ENCODE measurements around the gene ZKSCAN5. TPM values are rescaled to one million over a fixed set of nuclear protein-coding genes. Genes with fewer than 3 reads are reported as not detected.
"Not testable (repeated sequence)": the region's sequence is repeated elsewhere in the genome, so short reads cannot be mapped to it uniquely, and the experiment has no call there.

Gene ZKSCAN5
- total RNA-seq, 2 donors from 2014 or later = 5.9 to 7.0 TPM

DNA sequence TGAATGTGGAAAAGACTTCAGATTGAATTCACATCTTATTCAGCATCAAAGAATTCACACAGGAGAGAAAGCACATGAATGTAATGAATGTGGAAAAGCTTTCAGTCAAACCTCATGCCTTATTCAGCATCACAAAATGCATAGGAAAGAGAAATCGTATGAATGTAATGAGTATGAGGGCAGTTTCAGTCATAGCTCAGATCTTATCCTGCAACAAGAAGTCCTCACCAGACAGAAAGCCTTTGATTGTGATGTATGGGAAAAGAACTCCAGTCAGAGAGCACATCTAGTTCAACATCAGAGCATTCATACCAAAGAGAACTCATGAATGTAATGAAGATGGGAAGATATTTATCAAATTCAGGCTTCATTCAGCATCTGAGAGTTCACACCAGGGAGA is 68.8 kb downstream of the ZKSCAN5 start:
- no peak for DNase-seq (ENCODE audit: low spot score)
- intact Hi-C loops (cut with DNase I) = no loop called here

DNA sequence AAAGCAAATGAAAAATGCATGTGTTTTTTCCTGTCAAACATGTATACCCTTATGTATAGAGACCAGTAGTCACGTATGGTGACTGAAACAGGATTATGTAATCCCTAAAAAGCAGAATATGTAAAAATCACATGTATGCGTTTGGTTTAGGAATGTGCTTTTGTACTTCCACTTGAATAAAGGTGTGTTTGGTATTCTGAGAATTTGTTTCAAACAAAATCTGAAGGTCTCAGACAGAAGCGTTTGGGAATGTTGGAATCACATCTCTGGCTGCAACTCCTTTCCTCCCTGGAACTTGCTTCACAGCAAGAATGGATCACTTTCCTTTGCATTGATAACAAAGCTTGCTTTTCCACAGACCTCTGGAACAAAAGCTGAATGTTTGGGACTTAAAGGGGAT is 71.8 kb downstream of the ZKSCAN5 start:
- intact Hi-C loops (cut with DNase I) = no loop called here
- no peak for DNase-seq (ENCODE audit: low spot score)

DNA sequence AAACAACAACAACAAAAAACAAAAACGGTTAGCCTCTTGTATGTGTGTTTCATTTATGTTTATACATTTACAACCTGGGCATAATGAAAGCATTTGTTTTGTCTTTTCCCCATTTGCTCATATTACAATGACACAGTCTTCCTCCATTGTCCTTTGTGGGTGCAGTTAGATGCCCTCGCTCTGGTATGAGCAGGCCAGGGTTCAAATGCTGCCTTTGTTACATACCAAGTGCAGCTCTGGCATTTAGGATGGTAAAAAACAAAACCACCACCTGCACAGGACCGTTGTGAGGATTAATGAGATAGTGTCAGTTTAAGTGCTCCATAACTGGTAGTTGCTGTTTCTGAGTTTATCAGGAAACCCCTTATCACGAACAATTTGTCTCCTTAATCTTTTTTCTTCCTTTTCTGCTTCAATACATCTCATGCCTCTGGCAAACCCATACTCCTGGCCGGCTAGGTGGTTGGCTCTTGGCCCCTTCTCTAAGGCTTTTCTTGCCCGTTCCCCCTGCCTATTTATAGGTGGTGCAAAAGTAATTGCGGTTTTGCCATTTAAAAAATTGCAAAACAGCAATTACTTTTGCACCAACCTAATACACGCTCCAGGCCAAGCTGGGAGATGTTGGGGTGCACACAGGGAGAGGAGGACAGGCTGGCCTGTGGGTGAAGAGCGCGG is 75.0 kb downstream of the ZKSCAN5 start:
- DNase-seq (ENCODE audit: low spot score) = no peak
- intact Hi-C loops (cut with DNase I) = no loop called here

DNA sequence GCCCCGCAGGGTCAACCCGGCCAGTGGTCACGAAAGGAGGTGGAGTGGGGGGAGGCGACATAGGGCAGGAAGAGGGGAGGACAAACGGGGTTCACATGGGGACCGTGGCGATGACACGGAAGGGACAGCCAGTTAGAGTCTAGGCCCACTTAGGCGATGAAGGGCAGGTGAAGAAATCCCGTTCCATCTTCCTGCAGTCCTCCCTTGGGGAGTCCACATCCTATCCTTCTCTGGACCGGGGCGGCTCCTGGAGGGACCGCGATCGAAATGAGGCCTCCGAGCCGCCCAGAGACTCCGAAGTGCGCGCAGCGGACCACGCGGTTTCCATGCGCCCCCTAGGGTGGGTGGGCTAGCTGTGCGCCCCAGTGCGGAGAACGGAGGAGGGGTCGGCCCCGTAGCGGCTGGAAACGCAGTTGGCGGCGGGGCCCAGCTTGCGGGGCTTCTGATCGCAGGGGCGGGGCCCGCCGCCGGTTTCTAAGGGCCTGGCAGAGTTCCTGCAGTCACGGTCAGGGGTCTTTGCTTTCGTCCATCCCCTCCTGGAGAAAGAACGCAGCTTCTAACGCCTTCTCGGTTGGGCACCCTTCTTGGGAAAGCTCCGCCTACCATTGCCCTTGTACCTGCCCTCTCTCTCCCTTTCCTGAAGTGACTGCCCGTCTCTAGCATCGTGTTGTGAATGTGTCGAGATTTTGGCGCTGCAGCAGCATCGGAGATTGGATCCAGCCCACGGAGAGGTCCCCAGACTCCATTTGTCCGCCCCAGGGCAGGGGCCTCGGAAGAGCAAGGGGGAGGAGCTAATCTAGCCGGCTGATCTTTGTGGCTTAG is 75.7 kb downstream of the ZKSCAN5 start:
- intact Hi-C loops (cut with DNase I) = no loop called here
- DNase-seq (ENCODE audit: low spot score) = no peak

DNA sequence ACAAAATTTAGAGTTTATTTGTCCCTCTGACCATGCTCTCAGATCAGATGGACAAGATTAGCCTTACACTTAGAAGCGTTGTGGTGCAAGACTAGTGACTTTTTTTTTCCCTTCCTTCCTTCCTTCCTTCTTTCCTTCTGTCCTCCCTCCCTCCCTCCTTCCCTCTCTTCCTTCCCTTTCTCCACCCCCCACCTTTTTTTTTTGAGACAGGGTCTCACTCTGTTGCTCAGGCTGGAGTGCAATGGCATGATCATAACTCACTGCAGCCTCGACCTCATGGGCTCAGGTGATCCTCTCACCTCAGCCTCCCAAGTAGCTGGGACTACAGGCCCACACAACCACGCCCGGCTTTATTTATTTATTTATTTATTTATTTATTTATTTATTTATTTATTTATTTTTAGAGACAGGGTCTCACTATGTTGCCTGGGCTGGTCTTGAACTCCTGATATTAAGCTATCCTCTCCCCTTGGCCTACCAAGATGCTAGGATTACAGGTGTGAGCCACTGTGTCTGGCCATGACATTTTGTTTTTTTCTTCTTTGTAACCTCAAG is 76.4 kb downstream of the ZKSCAN5 start:
- intact Hi-C loops (cut with DNase I); DNase-seq (ENCODE audit: low spot score): not testable (repeated sequence)

Other genes starting within 250 kb of the ZKSCAN5 start
- not detected for gene MYH16, start 231.8 kb upstream of the ZKSCAN5 start, total RNA-seq
- gene ARPC1A, start 178.8 kb upstream of the ZKSCAN5 start, total RNA-seq = 10 to 100 TPM; 74.4 to 85.5 TPM
- gene ARPC1B, start 129.9 kb upstream of the ZKSCAN5 start, total RNA-seq = 100 to 1,000 TPM; 102 to 144 TPM
- 10 to 100 TPM; 84.1 to 95.6 TPM for gene PDAP1, start 96.1 kb upstream of the ZKSCAN5 start, total RNA-seq
- gene BUD31, start 95.7 kb upstream of the ZKSCAN5 start, total RNA-seq = 10 to 100 TPM; 48.2 to 57.1 TPM
- gene PTCD1, start 65.9 kb upstream of the ZKSCAN5 start, total RNA-seq = 1 to 10 TPM; 3.1 to 5.6 TPM
- gene CPSF4, start 65.7 kb upstream of the ZKSCAN5 start, total RNA-seq = 10 to 100 TPM; 22.9 to 25.7 TPM
- gene ATP5MF, start 38.5 kb upstream of the ZKSCAN5 start, total RNA-seq = 100 to 1,000 TPM; 143 to 200 TPM
- 1 to 10 TPM; 8.0 to 9.8 TPM for gene ZNF789, start 31.8 kb upstream of the ZKSCAN5 start, total RNA-seq
- 10 to 100 TPM; 17.5 to 20.0 TPM for gene ZNF394, start 4.4 kb upstream of the ZKSCAN5 start, total RNA-seq
- gene FAM200A, start 47.5 kb downstream of the ZKSCAN5 start, total RNA-seq = 1 to 10 TPM; 3.2 to 5.4 TPM
- gene ZNF655, start 54.0 kb downstream of the ZKSCAN5 start, total RNA-seq = 10 to 100 TPM; 55.2 to 75.5 TPM
- 1 to 10 TPM in 1 of 2 donors, under 1 TPM in 1; 0.57 to 2.0 TPM for gene TMEM225B, start 93.6 kb downstream of the ZKSCAN5 start, total RNA-seq
- gene ZSCAN25, start 112.3 kb downstream of the ZKSCAN5 start, total RNA-seq = 10 to 100 TPM; 10.9 to 12.4 TPM
- 1 to 10 TPM in 1 of 2 donors, under 1 TPM in 1; 0.62 to 1.8 TPM for gene CYP3A5, start 175.3 kb downstream of the ZKSCAN5 start, total RNA-seq
- not detected for gene CYP3A7, start 230.5 kb downstream of the ZKSCAN5 start, total RNA-seq

All from posterior vena cava (tissue), 2 donors.